Measurements from ENCODE around the gene SPC25.

The SPC25 gene

GRCh38 chr2:168835969-168836368 is 54.3 kb downstream of the SPC25 start:
- no peak for DNase-seq

GRCh38 chr2:168831662-168832061 is 58.6 kb downstream of the SPC25 start:
- no peak for DNase-seq

GRCh38 chr2:168830958-168831357 is 59.3 kb downstream of the SPC25 start:
- no peak for DNase-seq

GRCh38 chr2:168825126-168825525 is 65.1 kb downstream of the SPC25 start:
- DNase-seq, result no peak

GRCh38 chr2:168821992-168822391 is 68.2 kb downstream of the SPC25 start:
- DNase-seq, result no peak

- no peak for DNase-seq
Measured at GRCh38 chr2:168821577-168821976, 68.7 kb downstream of the SPC25 start.

Measured in inflammatory macrophage treated with lipopolysaccharide for 4 hours (primary cell).